Measurements from ENCODE around the gene CAMK2D. TPM values are rescaled to one million over a fixed set of nuclear protein-coding genes. Genes with fewer than 3 reads are reported as not detected.
"Not testable (repeated sequence)": the region's sequence is repeated elsewhere in the genome, so short reads cannot be mapped to it uniquely, and the experiment has no call there.

The CAMK2D gene
- total RNA-seq, 1 experiment from 2014 or later = 22.1 TPM

GRCh38 chr4:113711883-113712662, 49.5 kb downstream of the CAMK2D start:
- no peak overlapping the region for H3K4me3 Mint-ChIP-seq (ENCODE audit: low read depth, unreplicated experiment)
- no peak for TF ChIP-seq CTCF (IDR thresholded peaks at IDR 0.05; ENCODE audit: unreplicated experiment)
- DNase-seq = no peak
- H3K27ac Mint-ChIP-seq (ENCODE audit: unreplicated experiment) = no peak overlapping the region
- intact Hi-C loops (cut with micrococcal nuclease; ENCODE audit: unreplicated experiment) = no loop called here
- H3K9me3 Mint-ChIP-seq (ENCODE audit: low read depth, unreplicated experiment) = peaks cover 3% of the 10 kb centered on the region
- no peaks in the 10 kb centered on the region for H3K36me3 Mint-ChIP-seq (ENCODE audit: insufficient read depth, unreplicated experiment)
- no peaks in the 10 kb centered on the region for H3K27me3 Mint-ChIP-seq (ENCODE audit: unreplicated experiment)
- CTCF ChIA-PET = interaction anchor here (0.6 kb wide), 1 partner anchor 131 kb away, joined by 4 read pairs; no protein-coding TSS in a partner anchor
- H3K4me1 Mint-ChIP-seq (ENCODE audit: low read depth, unreplicated experiment) = no peaks in the 10 kb centered on the region
- no TSS peak for BruUV-seq (replicated peaks)

DNA sequence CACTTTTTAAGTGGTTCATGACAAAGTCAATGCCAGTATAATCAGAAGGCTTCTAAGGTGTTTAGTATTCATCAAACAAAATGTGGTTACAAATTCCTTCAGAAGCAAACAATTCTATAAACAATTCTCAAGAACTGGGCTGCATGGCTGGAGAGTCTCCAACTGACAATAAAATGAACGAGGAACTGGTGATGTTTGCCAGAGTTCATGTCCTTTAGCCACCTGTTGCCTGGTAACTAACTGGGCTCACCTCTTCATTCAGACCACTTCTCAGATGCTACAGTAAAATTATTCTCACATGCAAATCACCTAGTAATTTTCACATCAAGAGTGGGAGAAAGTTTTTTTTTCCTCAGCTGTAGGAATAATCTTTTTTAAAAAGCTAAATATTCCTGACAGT, 53.3 kb downstream of the CAMK2D start:
- Mint-ChIP-seq H3K4me3 (ENCODE audit: low read depth, unreplicated experiment) (no peak overlapping the region), H3K4me1 (ENCODE audit: low read depth, unreplicated experiment) (no peaks in the 10 kb centered on the region), H3K27me3 (ENCODE audit: unreplicated experiment) (no peaks in the 10 kb centered on the region), H3K27ac (ENCODE audit: unreplicated experiment) (no peak overlapping the region), H3K9me3 (ENCODE audit: low read depth, unreplicated experiment) (no peaks in the 10 kb centered on the region), H3K36me3 (ENCODE audit: insufficient read depth, unreplicated experiment) (no peaks in the 10 kb centered on the region)
- CTCF ChIA-PET = no interaction called here
- BruUV-seq (replicated peaks) = no TSS peak
- TF ChIP-seq CTCF (IDR thresholded peaks at IDR 0.05; ENCODE audit: unreplicated experiment) = no peak
- intact Hi-C loops (cut with micrococcal nuclease; ENCODE audit: unreplicated experiment) = no loop called here
- no peak for DNase-seq

- Mint-ChIP-seq H3K4me3 (ENCODE audit: low read depth, unreplicated experiment) (no peak overlapping the region), H3K4me1 (ENCODE audit: low read depth, unreplicated experiment) (no peaks in the 10 kb centered on the region), H3K27ac (ENCODE audit: unreplicated experiment) (no peak overlapping the region), H3K36me3 (ENCODE audit: insufficient read depth, unreplicated experiment) (no peaks in the 10 kb centered on the region), H3K27me3 (ENCODE audit: unreplicated experiment) (no peaks in the 10 kb centered on the region), H3K9me3 (ENCODE audit: low read depth, unreplicated experiment) (no peaks in the 10 kb centered on the region)
- BruUV-seq (replicated peaks) = no TSS peak
- DNase-seq = no peak
- intact Hi-C loops (cut with micrococcal nuclease; ENCODE audit: unreplicated experiment) = no loop called here
- CTCF ChIA-PET = no interaction called here
- TF ChIP-seq CTCF (IDR thresholded peaks at IDR 0.05; ENCODE audit: unreplicated experiment) = no peak
Measured at GRCh38 chr4:113707048-113707447, 54.5 kb downstream of the CAMK2D start.

DNA sequence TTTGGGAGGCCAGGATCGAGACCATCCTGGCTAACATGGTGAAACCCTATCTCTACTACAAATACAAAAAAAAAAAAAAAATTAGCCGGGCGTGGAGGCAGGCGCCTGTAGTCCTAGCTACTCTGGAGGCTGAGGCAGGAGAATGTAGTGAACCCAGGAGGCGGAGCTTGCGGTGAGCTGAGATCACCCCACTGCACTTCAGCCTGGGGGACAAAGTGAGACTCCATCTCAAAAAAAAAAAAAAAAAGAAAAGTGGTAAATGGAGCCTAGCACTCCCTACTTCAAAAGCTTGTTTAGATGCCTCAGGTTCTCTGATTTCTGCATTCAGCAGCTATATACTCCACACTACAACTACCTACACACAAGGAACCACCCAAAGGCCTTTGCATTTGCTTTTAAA, 56.4 kb downstream of the CAMK2D start:
- BruUV-seq (replicated peaks); DNase-seq; H3K4me1 Mint-ChIP-seq (ENCODE audit: low read depth, unreplicated experiment); CTCF ChIA-PET; H3K36me3 Mint-ChIP-seq (ENCODE audit: insufficient read depth, unreplicated experiment); H3K9me3 Mint-ChIP-seq (ENCODE audit: low read depth, unreplicated experiment); intact Hi-C loops (cut with micrococcal nuclease; ENCODE audit: unreplicated experiment); H3K4me3 Mint-ChIP-seq (ENCODE audit: low read depth, unreplicated experiment); H3K27ac Mint-ChIP-seq (ENCODE audit: unreplicated experiment); H3K27me3 Mint-ChIP-seq (ENCODE audit: unreplicated experiment): not testable (repeated sequence)

DNA sequence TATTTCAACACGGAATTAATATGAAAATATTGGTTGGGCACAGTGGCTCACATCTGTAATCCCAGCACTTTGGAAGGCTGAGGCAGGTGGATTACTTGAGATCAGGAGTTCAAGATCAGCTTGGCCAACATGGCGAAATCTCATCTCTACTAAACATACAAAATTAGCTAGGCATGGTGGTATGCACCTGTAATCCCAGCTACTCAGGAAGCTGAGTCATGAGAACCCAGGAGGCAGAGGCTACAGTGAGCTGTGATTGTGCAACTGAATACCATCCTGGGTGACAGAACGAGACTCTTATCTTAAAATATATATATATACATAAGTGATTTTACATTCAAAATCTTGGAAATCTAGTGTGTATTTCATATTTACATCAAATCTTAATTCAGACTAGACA, 58.9 kb downstream of the CAMK2D start:
- H3K36me3 Mint-ChIP-seq (ENCODE audit: insufficient read depth, unreplicated experiment); BruUV-seq (replicated peaks); H3K4me3 Mint-ChIP-seq (ENCODE audit: low read depth, unreplicated experiment); H3K9me3 Mint-ChIP-seq (ENCODE audit: low read depth, unreplicated experiment); CTCF ChIA-PET; H3K27me3 Mint-ChIP-seq (ENCODE audit: unreplicated experiment); H3K4me1 Mint-ChIP-seq (ENCODE audit: low read depth, unreplicated experiment); intact Hi-C loops (cut with micrococcal nuclease; ENCODE audit: unreplicated experiment); H3K27ac Mint-ChIP-seq (ENCODE audit: unreplicated experiment): not testable (repeated sequence)
- DNase-seq = peak; percentile 19

All from Calu3 (cell line).